Lung (tissue), 12 donors: ENCODE results near the gene SMAP1. TPM values are rescaled to one million over a fixed set of nuclear protein-coding genes. Genes with fewer than 3 reads are reported as not detected.

Experiments used
- ATAC-seq: fragments of 200-7000 bp; cut with Tn5 transposase; one replicate; pipeline ENCODE4 v1.9.1; 2020; ENCODE audit warnings: moderate number of reproducible peaks; ENCODE audit not compliant: insufficient read depth, low FRiP score
- DNase-seq, 3 donors: peaks; one replicate each; pipeline ENCODE4 v3.0.0-alpha.2; 2013 to 2017
- H3K27ac ChIP-seq, 2 donors: one replicate each; pipeline ENCODE4 v1.5.1; 2013; ENCODE audit warnings: mild to moderate bottlenecking in 2 of 2, moderate library complexity in 2 of 2, control low read depth in 1 of 2, inconsistent platforms in 1 of 2, low read depth in 1 of 2, low read length in 1 of 2
- H3K27me3 ChIP-seq, 3 donors: one replicate each; pipeline ENCODE4 v1.5.1; 2013; ENCODE audit warnings: low read length in 2 of 3; ENCODE audit not compliant: control insufficient read depth in 3 of 3, insufficient read depth in 3 of 3
- H3K36me3 ChIP-seq, 4 donors: one replicate each; pipeline ENCODE4 v1.5.1; 2013; ENCODE audit warnings: low read length in 4 of 4, mild to moderate bottlenecking in 1 of 4, moderate library complexity in 1 of 4; ENCODE audit not compliant: control insufficient read depth in 4 of 4, insufficient read depth in 4 of 4
- H3K4me1 ChIP-seq, 5 donors: one replicate each; pipeline ENCODE4 v1.5.1; 2013; ENCODE audit warnings: low read length in 5 of 5, mild to moderate bottlenecking in 2 of 5, moderate library complexity in 1 of 5; ENCODE audit not compliant: control insufficient read depth in 5 of 5, insufficient read depth in 5 of 5
- H3K4me3 ChIP-seq: one replicate; pipeline ENCODE4 v1.5.1; 2013; ENCODE audit warnings: mild to moderate bottlenecking, control low read depth, moderate library complexity
- H3K9ac ChIP-seq, 2 donors: one replicate each; pipeline ENCODE4 v1.5.1; 2013; ENCODE audit warnings: low read length in 2 of 2, control low read depth in 1 of 2; ENCODE audit not compliant: insufficient read depth in 1 of 2
- H3K9me3 ChIP-seq, 4 donors: one replicate each; pipeline ENCODE4 v1.5.1; 2013; ENCODE audit warnings: low read length in 3 of 4, mild to moderate bottlenecking in 1 of 4, moderate library complexity in 1 of 4; ENCODE audit not compliant: control insufficient read depth in 4 of 4, insufficient read depth in 3 of 4
- CTCF ChIP-seq: IDR thresholded peaks from 2 replicates; pipeline ENCODE4 v1.5.1; 2012; ENCODE audit warnings: mild to moderate bottlenecking; ENCODE audit errors: control extremely low read depth, extremely low read depth
- WGBS, 2 donors: extraction: QIAGEN DNeasy Blood & Tissue Kit; methylation state at CpG; one replicate each; pipeline ENCODE4 v1.1.7; 2013; 5-methylcytosine and 5-hydroxymethylcytosine counted together
- polyA plus RNA-seq, 2 donors: library from polyadenylated mRNA; stranded (reverse); fragments of 200-250 nt; gene quantifications; one replicate each; pipeline ENCODE4 v1.2.1, GENCODE V29; 2013
- total RNA-seq, 2 donors: library from RNA; depleted of rRNA in 1 of 2; stranded (reverse); fragments of >200 nt in 1 of 2; gene quantifications; one replicate each; pipeline ENCODE4 v1.2.1, GENCODE V29; 2014 to 2021
- donor health status: control.
- donor health status: control.
- donor health status: Bipolar disorder and iron deficiency.
- donor health status: healthy.
- donor health status: DM: yes; HTN: yes; CAD: no.

Gene SMAP1
- total and polyA plus RNA-seq, 4 donors: 16.5 to 31.8 (median 19.6) TPM

- DNase-seq (no peak), ATAC-seq (no peak)
- peaks cover 0 to 7% (median 1%) of the 10 kb centered on the region in 4 donors for H3K9me3 ChIP-seq
- H3K27ac ChIP-seq: no peak overlapping the region
- no peak overlapping the region for H3K9ac ChIP-seq
- TF ChIP-seq CTCF: no peak
- no peaks in the 10 kb centered on the region for H3K27me3 ChIP-seq
- no peak overlapping the region for H3K4me3 ChIP-seq
- 88 to 89% methylated on average over 3 of the region's 3 CpGs for WGBS, 2 donors
- H3K4me1 ChIP-seq: peaks cover 0 to 4% (median 0%) of the 10 kb centered on the region in 5 donors
- H3K36me3 ChIP-seq: no peaks in the 10 kb centered on the region
These were observed 42.1 kb downstream of the SMAP1 start for GRCh38 chr6:70709826-70710225.

- Histone ChIP-seq H3K27me3 (no peaks in the 10 kb centered on the region), H3K9ac (no peak overlapping the region), H3K4me3 (no peak overlapping the region), H3K36me3 (no peaks in the 10 kb centered on the region), H3K4me1 (peaks cover 0 to 5% (median 0%) of the 10 kb centered on the region in 5 donors), H3K27ac (no peak overlapping the region), H3K9me3 (peaks cover 0 to 10% (median 1%) of the 10 kb centered on the region in 4 donors)
- no peak for TF ChIP-seq CTCF
- ATAC-seq: no peak
- DNase-seq: no peak
These were observed 47.1 kb downstream of the SMAP1 start for GRCh38 chr6:70714716-70715257.

DNA sequence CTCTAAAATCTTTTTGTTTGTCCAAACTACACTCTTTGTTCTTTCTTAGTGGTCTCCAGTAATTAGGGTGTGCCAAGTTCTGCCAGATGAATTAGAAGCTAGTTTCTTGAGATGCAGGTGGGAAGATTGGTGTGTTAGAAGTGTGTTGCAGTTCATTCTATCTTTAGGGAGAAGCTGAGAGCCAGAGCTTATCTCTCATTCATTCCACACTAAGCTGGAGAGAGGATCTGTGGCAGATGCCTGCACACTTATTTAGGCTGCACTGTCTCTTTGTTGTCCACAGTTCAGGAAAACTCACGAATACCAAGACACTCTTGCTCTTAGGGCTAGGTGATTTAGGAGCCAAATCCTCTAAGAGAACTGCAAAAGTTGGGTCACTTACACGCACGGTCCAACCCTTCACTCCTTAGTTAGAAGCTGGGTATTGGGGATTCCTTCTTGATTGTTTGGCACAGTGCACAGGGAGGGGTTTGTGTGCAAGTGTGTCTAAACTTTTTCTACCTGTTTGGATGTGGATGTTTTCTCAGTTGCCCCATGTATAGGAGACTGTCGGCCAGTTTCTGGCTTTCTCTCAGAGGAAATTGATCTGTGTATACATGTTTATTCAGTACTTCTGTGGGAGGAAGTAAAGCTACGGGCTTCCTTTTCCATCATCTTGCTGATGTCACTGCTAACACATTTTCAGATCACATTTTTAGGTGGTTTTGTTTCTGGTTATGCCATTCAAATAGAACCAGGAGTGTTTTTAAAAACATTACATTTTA lies 49.5 kb downstream of the SMAP1 start:
- Histone ChIP-seq H3K36me3 (no peaks in the 10 kb centered on the region), H3K9me3 (peaks cover 0 to 10% (median 1%) of the 10 kb centered on the region in 4 donors), H3K27me3 (no peaks in the 10 kb centered on the region), H3K4me3 (no peak overlapping the region), H3K4me1 (peaks cover 0 to 5% (median 0%) of the 10 kb centered on the region in 5 donors), H3K27ac (no peak overlapping the region), H3K9ac (no peak overlapping the region)
- ATAC-seq: no peak
- DNase-seq: peak in 1 of 3 donors; percentile 12
- TF ChIP-seq CTCF: no peak
- WGBS, 2 donors: 70 to 75% methylated on average over 5 of the region's 5 CpGs
